PC-9 (cell line): ENCODE results near the gene ACBD4. TPM values are rescaled to one million over a fixed set of nuclear protein-coding genes. Genes with fewer than 3 reads are reported as not detected.
A peak's percentile ranks its signal among the peaks of the same experiment; 100 is the strongest.

ENCODE experiments used
- BruUV-seq: library from RNA; stranded (reverse); fragments of 400-500 nt; replicated peaks from 2 replicates; lab custom pipeline; 2021; lab: Mats Ljungman, UMichigan
- CTCF ChIA-PET: fragments of 300-600 bp; sonication (Branson Sonifier 250); formaldehyde crosslinking; loops from one replicate; lab custom pipeline; 2022; ENCODE audit warnings: antibody characterized with exemption; lab: Charles Lee
- POLR2A ChIA-PET: fragments of 300-600 bp; sonication (Branson Sonifier 250); formaldehyde crosslinking; loops from one replicate; lab custom pipeline; 2022; ENCODE audit warnings: antibody characterized with exemption; ENCODE audit not compliant: unreplicated experiment; lab: Charles Lee
- DNase-seq, 2 experiments: peaks; one replicate each; pipeline versions ENCODE4 v3.0.0 to v3.0.0-alpha.2; 2015 to 2022; ENCODE audit warnings: mixed read lengths in 1 of 2
- H2AFZ ChIP-seq: fragments of 200-600 bp; sonication (generic); 2 replicates; pipeline ENCODE4 v1.8.1; 2017; ENCODE audit warnings: antibody characterized with exemption
- H3F3A ChIP-seq: fragments of 200-600 bp; sonication (generic); 2 replicates; pipeline ENCODE4 v1.8.1; 2017; ENCODE audit warnings: antibody characterized with exemption, mild to moderate bottlenecking, low read depth; ENCODE audit not compliant: insufficient read depth
- H3K27ac ChIP-seq: fragments of 200-600 bp; sonication (generic); 2 replicates; pipeline ENCODE4 v1.6.1; 2016; ENCODE audit warnings: mixed run types
- H3K27me3 ChIP-seq: fragments of 200-600 bp; sonication (generic); 2 replicates; pipeline ENCODE4 v1.6.1; 2016; ENCODE audit warnings: low read depth, mixed run types; ENCODE audit not compliant: insufficient read depth
- H3K36me3 ChIP-seq: fragments of 200-600 bp; sonication (generic); 2 replicates; pipeline ENCODE4 v1.6.1; 2016; ENCODE audit warnings: low read depth, mixed run types
- H3K4me1 ChIP-seq: fragments of 200-600 bp; sonication (generic); replicated peaks from 2 replicates; pipeline ENCODE4 v1.6.1; 2016; ENCODE audit warnings: mixed run types; ENCODE audit not compliant: insufficient read depth
- H3K4me2 ChIP-seq: fragments of 200-600 bp; sonication (generic); 2 replicates; pipeline ENCODE4 v1.6.1; 2017; ENCODE audit warnings: mixed run types
- H3K4me3 ChIP-seq: fragments of 200-600 bp; sonication (generic); 2 replicates; pipeline ENCODE4 v1.6.1; 2016; ENCODE audit warnings: mixed run types
- H3K79me2 ChIP-seq: fragments of 200-600 bp; sonication (generic); 2 replicates; pipeline ENCODE4 v1.6.1; 2017; ENCODE audit warnings: low read depth, mixed run types
- H3K9me2 ChIP-seq: fragments of 200-600 bp; sonication (generic); 2 replicates; pipeline ENCODE4 v1.8.1; 2017; ENCODE audit warnings: mild to moderate bottlenecking; ENCODE audit not compliant: insufficient read depth
- H3K9me3 ChIP-seq: fragments of 200-600 bp; sonication (generic); 2 replicates; pipeline ENCODE4 v1.8.1; 2016; ENCODE audit warnings: low read depth; ENCODE audit not compliant: insufficient read depth
- H4K20me1 ChIP-seq: fragments of 200-600 bp; sonication (generic); 2 replicates; pipeline ENCODE4 v1.8.1; 2017; ENCODE audit not compliant: insufficient read depth
- EZH2 ChIP-seq: fragments of 200-600 bp; sonication (generic); IDR thresholded peaks from 2 replicates; pipeline ENCODE4 v1.8.0; 2017; ENCODE audit warnings: antibody characterized with exemption, low read depth
- intact Hi-C: fragments of 100-400 bp; cut with micrococcal nuclease; formaldehyde crosslinking; loops from one replicate; pipeline ENCODE4 v1.10.0; 2022; ENCODE audit not compliant: unreplicated experiment
- total RNA-seq: library from RNA; stranded (reverse); gene quantifications from 2 replicates; pipeline ENCODE4 v1.2.3, GENCODE V29; 2021
- TF ChIP-seq, protein P1 (sequence below): fragments of 200-600 bp; sonication (generic); conservative IDR thresholded peaks from 2 replicates; pipeline ENCODE4 v1.6.1; 2017; ENCODE audit warnings: mixed run types, antibody characterized with exemption, mild to moderate bottlenecking, moderate library complexity

ACBD4 gene
- total RNA-seq, 1 experiment from 2014 or later: 14.6 TPM

DNA sequence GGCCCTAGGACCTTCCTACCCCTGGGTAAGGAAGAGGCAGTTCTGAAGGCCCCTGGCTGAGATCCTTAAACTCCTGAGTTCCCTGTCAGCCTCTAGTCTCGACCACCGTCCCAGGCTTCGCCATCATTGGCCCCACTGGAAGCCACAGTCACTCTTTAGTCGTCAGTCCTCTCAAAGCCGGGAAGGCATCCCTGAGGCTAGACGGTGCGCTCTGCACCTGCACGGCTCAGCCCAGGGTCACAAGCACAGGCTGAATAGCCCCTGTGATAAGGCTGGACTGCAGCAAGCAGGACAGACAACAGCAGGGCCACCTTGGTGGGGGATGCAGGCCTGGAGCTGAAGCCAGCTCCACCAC lies 9.5 kb downstream of the ACBD4 start:
- Histone ChIP-seq H3K27ac (no peak overlapping the region), H3K9me3 (no peaks in the 10 kb centered on the region), H3F3A (peaks cover 40% of the 10 kb centered on the region), H3K79me2 (peaks cover 24% of the 10 kb centered on the region), H3K4me2 (no peak overlapping the region), H3K27me3 (no peaks in the 10 kb centered on the region), H4K20me1 (no peaks in the 10 kb centered on the region), H3K4me3 (no peak overlapping the region), H3K9me2 (no peaks in the 10 kb centered on the region), H2AFZ (no peak overlapping the region), H3K36me3 (0 out of 2 replicates have a peak, but pooled peaks cover 3% of the 10 kb centered on the region), H3K4me1 (peaks cover 11% of the 10 kb centered on the region)
- no peak for DNase-seq
- no TSS peak for BruUV-seq
- CTCF ChIA-PET: interaction anchor here (0.6 kb wide), 2 partner anchors 10 to 104 kb away, joined by 3 to 5 read pairs; no protein-coding TSS in a partner anchor
- POLR2A ChIA-PET: interaction anchor here (0.6 kb wide), 1 partner anchor 52 kb away, joined by 14 read pairs; no protein-coding TSS in a partner anchor
- TF ChIP-seq EZH2: no peak
- TF ChIP-seq, protein P1, sequence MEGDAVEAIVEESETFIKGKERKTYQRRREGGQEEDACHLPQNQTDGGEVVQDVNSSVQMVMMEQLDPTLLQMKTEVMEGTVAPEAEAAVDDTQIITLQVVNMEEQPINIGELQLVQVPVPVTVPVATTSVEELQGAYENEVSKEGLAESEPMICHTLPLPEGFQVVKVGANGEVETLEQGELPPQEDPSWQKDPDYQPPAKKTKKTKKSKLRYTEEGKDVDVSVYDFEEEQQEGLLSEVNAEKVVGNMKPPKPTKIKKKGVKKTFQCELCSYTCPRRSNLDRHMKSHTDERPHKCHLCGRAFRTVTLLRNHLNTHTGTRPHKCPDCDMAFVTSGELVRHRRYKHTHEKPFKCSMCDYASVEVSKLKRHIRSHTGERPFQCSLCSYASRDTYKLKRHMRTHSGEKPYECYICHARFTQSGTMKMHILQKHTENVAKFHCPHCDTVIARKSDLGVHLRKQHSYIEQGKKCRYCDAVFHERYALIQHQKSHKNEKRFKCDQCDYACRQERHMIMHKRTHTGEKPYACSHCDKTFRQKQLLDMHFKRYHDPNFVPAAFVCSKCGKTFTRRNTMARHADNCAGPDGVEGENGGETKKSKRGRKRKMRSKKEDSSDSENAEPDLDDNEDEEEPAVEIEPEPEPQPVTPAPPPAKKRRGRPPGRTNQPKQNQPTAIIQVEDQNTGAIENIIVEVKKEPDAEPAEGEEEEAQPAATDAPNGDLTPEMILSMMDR: no peak
- intact Hi-C loops: loop anchor here (5.0 kb wide), 2 partner anchors 227 to 282 kb away; no protein-coding TSS in a partner anchor

DNA sequence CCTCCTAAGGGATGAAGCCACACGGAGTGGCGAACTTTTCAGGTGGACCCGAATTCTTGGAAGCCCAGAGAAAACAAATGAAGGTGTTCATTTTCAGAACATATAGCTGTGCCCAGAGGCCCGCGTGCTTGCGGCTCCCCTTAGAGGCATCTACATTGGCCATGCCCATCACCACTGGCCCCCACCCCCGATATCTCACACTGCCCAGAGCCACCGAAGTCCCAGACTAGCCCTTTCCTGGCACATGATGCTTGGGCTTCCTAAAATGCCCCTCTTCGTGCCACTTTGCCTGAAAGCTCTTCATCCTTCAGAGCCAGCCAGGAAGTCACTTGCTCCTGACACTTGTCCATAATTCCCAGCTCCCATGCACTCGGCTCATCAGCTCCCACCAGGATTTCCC lies 10.7 kb downstream of the ACBD4 start:
- TF ChIP-seq, protein P1: no peak
- no peak for TF ChIP-seq EZH2
- BruUV-seq: no TSS peak
- Histone ChIP-seq H3K27ac (peak overlapping the region; percentile 92), H3K79me2 (peaks cover 35% of the 10 kb centered on the region), H2AFZ (no peak overlapping the region), H3K9me2 (no peaks in the 10 kb centered on the region), H3K4me3 (peak overlapping the region; percentile 73; the same call in 1 of the 2 replicates), H3K4me2 (peak overlapping the region; percentile 70), H4K20me1 (no peaks in the 10 kb centered on the region), H3K36me3 (peaks cover 12% of the 10 kb centered on the region; the same call in 1 of the 2 replicates), H3K9me3 (no peaks in the 10 kb centered on the region), H3F3A (peaks cover 40% of the 10 kb centered on the region), H3K27me3 (no peaks in the 10 kb centered on the region), H3K4me1 (peaks cover 11% of the 10 kb centered on the region)
- ChIA-PET CTCF (no interaction called here), POLR2A (interaction anchor here (0.7 kb wide), 1 partner anchor 165 kb away, joined by 5 read pairs; no protein-coding TSS in a partner anchor)
- DNase-seq: no peak
- intact Hi-C loops: loop anchor here (5.0 kb wide), 2 partner anchors 226 to 281 kb away; no protein-coding TSS in a partner anchor

DNA sequence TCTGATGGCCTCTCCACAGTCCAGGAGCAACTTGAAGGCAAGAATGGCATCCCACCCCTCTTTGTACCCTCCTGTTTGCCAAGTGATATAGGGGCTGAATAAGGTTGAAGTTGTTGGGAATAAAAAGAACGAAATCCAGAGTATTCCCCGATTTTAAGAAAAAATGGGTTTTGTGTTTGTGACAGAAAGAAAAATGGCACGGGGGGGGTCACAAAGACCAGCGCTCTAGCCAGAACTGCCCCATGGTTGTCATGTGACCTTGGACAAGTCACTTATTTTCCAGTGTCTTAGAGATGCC lies 11.1 kb downstream of the ACBD4 start:
- Histone ChIP-seq H3K79me2 (peaks cover 39% of the 10 kb centered on the region), H3K36me3 (peaks cover 12% of the 10 kb centered on the region; the same call in 1 of the 2 replicates), H3K27ac (peak overlapping the region; percentile 92), H3K4me3 (peak overlapping the region; percentile 73; the same call in 1 of the 2 replicates), H3K9me2 (no peaks in the 10 kb centered on the region), H3K27me3 (no peaks in the 10 kb centered on the region), H2AFZ (no peak overlapping the region), H3K4me1 (peaks cover 15% of the 10 kb centered on the region), H3F3A (peaks cover 40% of the 10 kb centered on the region), H3K4me2 (peak overlapping the region; percentile 70), H3K9me3 (no peaks in the 10 kb centered on the region), H4K20me1 (no peaks in the 10 kb centered on the region)
- ChIA-PET POLR2A (interaction anchor here (0.7 kb wide), 1 partner anchor 164 kb away, joined by 5 read pairs; no protein-coding TSS in a partner anchor), CTCF (no interaction called here)
- BruUV-seq: no TSS peak
- DNase-seq: no peak
- TF ChIP-seq EZH2: no peak
- TF ChIP-seq, protein P1: no peak
- intact Hi-C loops: loop anchor here (5.0 kb wide), 2 partner anchors 226 to 281 kb away; no protein-coding TSS in a partner anchor
